ENCODE measurements around the gene MIER2.
A peak's percentile ranks its signal among the peaks of the same experiment; 100 is the strongest.

The MIER2 gene

GRCh38 chr19:307793-308420 lies 36.7 kb downstream of the MIER2 start:
- DNase-seq (ENCODE audit: low read depth in 2 of 2), result no peak

GRCh38 chr19:307111-307531 lies 37.5 kb downstream of the MIER2 start:
- DNase-seq (ENCODE audit: low read depth in 2 of 2), result no peak

DNA sequence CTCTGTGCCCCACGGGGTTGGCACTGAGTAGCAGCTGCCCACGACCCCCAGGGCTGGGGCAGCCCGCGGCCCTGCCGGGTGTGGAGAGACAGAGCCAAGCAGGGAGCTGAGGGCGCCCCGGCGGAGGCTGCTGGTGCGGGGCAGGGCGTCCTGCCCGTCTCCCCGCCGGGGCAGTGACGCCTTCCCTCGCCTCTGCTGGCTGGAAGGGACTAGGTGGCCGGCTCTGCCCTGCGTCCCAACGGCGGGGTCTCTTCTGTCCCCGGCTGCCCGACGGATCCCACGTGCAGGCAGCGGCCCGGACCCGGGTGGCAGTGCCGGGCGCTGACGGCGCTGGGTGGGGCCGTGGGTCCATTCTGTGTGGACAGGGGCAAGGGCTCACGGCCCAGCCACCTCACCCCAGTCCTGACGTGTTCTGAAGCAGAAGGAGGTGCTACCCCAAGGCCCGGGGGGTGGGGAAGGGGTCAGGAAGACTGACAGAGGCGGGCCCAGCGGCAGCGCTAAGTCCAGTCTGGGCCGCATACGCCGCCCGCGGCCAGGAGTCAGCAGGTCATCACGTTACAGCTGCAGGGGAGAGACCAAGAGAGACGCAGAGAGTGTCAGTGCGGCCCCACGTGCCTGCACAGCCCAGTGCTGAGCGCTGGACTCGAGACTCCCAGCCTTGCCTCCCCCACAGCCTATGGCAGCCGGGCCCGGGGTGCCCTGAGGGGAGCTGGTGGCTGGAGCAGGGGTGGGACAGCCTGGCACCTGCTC lies 38.3 kb downstream of the MIER2 start:
- no peak for DNase-seq (ENCODE audit: low read depth in 2 of 2)

- DNase-seq (ENCODE audit: low read depth in 2 of 2), result no peak
These were observed 39.1 kb downstream of the MIER2 start for GRCh38 chr19:305240-306150.

- no peak for DNase-seq (ENCODE audit: low read depth in 2 of 2)
These were observed 47.9 kb downstream of the MIER2 start for GRCh38 chr19:296476-297225.

- DNase-seq (ENCODE audit: low read depth in 2 of 2), result no peak
These were observed 48.8 kb downstream of the MIER2 start for GRCh38 chr19:295687-296370.

DNA sequence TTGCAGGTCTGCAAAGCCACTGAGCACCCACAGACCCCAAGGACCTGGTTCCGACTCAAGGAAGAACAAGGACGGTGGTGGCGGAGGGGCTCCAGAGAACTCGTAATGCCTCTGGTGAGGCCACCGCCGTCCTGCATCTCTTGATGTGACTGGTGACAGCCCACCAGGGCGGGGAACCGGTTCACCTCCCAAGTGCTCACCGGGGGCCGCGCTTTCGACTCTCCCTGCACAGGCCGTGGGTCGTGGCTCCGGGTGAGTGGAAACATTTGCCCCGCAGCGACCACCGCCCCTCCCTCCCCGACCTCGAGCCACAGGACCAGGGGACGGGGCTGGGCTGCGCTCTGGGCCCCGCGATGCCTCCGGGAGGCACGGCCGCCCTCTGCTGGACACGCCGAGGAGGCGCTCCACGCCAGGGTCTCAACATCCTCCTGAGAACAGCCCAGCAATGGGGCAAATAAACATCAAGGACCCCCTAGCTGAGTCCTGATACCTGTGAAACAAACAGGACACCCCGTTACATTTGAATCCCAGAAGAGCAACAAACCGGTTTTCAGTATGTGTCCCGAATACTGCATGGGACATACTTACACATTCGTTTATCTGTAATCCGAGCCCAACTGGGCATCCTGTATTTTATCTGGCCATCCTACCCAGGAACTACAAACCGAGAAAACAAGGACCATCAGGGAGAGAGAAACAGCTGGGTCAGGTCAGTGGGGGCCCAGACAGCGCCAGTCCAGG lies 49.5 kb downstream of the MIER2 start:
- DNase-seq (ENCODE audit: low read depth in 2 of 2), result peak; percentile 37 to 42

DNA sequence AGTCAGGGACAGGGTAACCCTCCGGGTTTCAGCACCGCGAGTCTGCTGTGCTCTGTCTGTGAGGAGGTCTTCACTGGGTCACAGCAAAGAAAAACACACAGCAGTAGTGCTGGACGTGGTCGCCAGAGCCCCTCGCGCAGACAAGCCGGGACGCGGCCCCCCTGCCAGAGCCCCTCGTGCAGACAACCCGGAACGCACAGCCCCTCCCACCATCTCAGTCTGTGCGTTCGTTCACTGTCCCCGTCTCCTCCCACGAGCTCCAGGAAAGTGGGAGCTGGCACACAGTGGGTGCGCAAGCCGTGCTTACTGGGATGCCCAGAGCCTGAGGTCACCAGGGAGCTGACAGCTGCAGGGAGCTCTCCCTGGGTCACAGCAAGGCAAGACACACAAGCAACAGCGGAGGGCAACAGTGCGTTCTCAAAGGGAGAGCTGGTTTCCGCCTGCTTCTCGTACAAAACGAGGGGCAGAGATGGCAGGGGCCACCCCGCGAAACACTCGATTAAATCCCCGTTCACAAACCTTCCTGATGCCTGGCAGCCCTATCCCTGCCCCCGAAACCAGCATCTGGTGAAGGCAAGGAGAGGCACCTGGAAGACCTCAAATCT lies 50.2 kb downstream of the MIER2 start:
- no peak for DNase-seq (ENCODE audit: low read depth in 2 of 2)

DNA sequence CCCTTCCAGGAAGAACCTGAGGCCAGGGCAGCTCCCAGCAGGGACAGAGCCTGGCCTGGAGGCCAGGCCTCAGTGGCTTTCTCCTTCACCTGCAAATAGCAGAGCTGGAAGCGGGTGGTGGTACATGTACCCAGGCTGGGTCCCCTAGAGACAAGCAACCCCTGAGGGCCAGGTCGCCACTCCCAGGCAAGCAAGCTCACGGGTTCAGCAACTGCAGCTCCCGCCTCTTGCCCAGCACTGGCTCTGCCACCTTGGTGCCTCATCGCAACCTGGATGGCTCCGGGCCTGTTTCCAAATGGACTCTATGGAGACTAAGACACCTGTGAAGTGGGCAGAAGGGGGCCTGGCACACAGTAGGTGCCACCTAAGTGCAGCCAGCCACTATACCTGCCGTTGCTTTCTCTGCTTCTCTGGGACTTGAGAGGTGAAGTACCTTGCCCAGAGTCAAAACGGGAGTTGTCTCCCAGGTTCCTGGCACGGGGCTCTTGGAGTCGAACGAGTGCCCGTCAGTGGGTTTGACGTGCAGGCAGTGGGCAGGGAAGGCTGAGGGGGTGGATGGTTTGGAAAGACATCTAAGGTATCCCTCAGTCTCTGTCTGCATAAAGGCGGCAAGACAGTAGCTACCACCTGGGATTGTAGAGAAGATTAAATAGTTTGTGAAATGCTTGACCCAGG lies 51.0 kb downstream of the MIER2 start:
- no peak for DNase-seq (ENCODE audit: low read depth in 2 of 2)

GRCh38 chr19:292951-293350 lies 51.6 kb downstream of the MIER2 start:
- DNase-seq (ENCODE audit: low read depth in 2 of 2), result no peak

GRCh38 chr19:292281-292884 lies 52.2 kb downstream of the MIER2 start:
- no peak for DNase-seq (ENCODE audit: low read depth in 2 of 2)

GRCh38 chr19:291561-292280 lies 52.9 kb downstream of the MIER2 start:
- DNase-seq (ENCODE audit: low read depth in 2 of 2), result no peak

GRCh38 chr19:291006-291521 lies 53.5 kb downstream of the MIER2 start, which contains the start of gene PLPP2:
Gene PLPP2 (minus strand): TSS chr19:291403. CDS start chr19:291336, 67 bp downstream.
- no peak for DNase-seq (ENCODE audit: low read depth in 2 of 2)

DNA sequence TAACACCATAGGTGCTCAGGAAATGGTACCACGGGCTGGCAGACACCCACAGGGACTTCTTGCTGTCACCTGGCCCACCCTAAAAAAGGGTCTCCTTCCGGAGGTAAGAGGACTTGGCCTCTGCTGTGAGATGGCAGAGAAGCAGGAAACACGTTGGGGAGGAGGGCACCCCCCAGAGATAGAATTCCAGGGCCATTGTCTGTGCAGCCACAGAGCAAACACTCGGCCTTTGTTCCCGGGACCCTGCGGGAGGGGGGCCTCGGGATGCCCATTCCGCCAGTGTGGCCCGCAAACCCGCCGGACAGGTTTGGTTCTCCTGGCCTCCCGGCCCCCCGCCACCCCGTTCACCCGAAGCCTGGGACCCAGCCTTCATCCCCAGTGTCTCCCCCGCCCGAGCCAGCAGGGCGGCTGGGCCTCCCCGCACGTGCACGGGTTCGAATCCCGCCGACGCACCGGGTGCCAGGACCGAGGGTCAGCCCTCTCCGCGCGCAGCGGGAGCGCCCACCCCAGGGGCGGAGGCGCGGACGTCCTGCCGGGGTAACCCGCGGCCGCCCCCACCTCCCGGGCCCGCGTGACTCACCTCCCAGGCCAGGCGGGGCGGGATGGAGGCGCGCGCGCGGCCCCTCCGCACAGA lies 54.1 kb downstream of the MIER2 start:
- DNase-seq (ENCODE audit: low read depth in 2 of 2), result no peak

DNA sequence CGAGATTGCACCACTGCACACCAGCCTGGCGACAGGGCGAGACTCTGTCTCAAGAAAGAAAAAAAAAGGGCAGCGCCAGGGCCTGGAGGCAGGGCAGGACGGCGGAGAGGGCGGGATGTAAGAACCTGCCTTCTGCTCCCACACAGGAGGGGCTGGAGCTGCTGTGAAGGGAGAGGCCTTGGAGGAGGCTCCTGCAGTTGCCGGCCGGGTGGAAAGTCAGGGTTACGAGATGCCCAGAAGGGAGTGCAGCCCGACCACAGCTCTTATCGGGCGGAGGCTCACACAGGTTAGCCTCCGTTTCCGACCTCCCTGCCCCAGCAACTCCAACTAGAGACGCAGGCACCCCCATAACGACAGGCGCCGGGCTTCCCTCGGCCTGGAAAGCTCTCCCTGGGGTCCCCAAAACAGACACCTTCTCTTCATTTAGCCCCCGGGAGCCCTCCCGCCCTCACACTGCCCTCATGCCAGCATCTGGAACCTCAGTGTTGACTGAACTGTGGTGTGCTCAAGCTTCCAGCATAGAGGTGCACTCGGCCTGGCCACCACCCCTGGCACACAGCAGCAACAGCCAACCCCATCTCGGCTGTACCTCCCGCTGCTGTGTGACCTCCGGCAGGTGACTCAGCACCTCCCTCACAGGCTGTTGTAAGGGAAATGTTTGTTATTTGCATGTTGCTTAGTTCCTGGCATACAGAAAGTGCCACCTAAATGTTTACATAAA lies 54.8 kb downstream of the MIER2 start:
- DNase-seq (ENCODE audit: low read depth in 2 of 2), result no peak

- no peak for DNase-seq (ENCODE audit: low read depth in 2 of 2)
These were observed 55.7 kb downstream of the MIER2 start for GRCh38 chr19:288911-289310.

- no peak for DNase-seq (ENCODE audit: low read depth in 2 of 2)
These were observed 57.2 kb downstream of the MIER2 start for GRCh38 chr19:287381-287871.
